GM19043 (cell line): ENCODE data around the gene NTRK1.

Experiments used
- ATAC-seq: cut with Tn5 transposase; IDR thresholded peaks from one replicate; pipeline ENCODE4 v1.9.1; 2021; ENCODE audit warnings: low read depth; ENCODE audit not compliant: unreplicated experiment

The NTRK1 gene

DNA sequence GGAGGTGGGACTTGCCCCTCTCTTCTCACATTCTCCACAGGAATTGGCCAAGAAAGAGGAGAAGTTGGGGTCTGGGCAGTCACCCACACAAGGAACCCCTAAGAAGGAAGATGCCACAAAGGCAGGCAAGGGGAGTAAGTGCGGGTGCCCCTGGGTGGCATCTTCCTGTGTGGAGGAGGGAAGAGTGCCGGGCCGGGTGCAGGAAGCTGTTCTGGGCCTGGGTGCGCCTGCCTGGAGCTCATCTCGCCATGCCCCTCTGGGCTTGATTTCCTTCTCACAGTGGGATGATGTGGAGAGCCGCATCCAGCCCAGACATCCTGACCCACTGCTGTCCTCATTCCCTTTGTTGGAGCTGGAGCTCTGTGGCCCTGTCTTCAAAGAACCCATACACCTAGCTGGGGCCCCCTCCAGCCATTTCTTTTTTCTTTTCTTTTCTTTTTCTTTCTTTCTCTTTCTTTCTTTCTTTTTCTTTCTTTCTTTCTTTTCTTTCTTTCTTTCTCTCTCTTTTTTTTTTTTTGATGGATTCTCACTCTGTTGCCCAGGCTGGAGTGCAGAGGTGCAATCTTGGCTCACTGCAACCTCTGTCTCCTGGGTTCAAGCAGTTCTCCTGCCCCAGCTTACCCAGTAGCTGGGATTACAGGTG, 69.1 kb downstream of the NTRK1 start:
- no peak for ATAC-seq

DNA sequence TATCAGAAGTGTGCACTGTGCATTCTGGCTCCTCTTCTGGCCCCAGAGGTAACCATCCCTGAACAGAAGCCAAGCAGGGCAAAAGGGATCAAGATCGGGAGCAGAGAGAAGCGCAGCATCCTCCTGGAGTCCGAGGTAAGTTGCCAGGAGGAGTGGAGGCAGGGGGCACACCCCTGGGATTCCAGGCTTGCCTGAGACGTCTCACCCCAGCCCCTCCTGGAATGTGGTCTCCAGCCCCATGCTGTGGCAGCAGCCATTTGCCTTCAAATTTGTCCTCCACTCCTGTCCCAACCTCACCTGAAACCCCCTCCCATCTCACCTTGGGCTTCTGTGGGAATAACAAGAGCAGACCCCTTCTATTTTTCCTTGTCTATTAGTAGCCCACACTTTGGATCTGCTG, 69.8 kb downstream of the NTRK1 start:
- ATAC-seq = no peak
